Epithelial cell of esophagus (primary cell): ENCODE data around the gene GPRC5D.

Experiments used
- DNase-seq: peaks from one replicate; pipeline ENCODE4 v3.0.0; 2010; ENCODE audit warnings: low read depth
- H3K4me3 ChIP-seq: 2 replicates; pipeline ENCODE4 v1.5.1; 2011; ENCODE audit warnings: mild to moderate bottlenecking, low read length, control low read depth
- TF ChIP-seq, protein P1 (sequence below): IDR thresholded peaks from 2 replicates; pipeline ENCODE4 v1.5.1; 2011; ENCODE audit warnings: low read depth, mild to moderate bottlenecking, low read length, control low read depth, inconsistent platforms; ENCODE audit not compliant: insufficient read depth; ENCODE audit errors: missing control alignments

GPRC5D gene

DNA sequence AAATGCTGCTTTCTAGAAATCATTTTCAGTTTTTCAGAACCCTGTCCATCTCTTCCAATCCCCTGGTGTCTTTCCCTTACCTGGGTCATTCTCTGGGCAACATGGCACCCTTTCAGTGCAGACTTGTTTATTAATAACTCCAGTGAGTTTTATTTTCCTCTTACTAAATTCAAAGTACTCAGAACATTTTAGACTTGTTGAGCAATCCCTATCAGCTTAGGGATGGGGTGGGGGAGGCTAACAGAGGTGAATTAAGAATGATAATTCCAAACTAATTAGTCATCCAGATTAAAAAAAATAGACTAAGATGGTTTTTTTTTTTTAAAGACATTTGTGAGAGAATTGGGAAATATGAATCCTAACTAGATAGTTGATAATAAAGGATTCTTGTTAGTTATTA, 49.9 kb downstream of the GPRC5D start:
- TF ChIP-seq, protein P1, sequence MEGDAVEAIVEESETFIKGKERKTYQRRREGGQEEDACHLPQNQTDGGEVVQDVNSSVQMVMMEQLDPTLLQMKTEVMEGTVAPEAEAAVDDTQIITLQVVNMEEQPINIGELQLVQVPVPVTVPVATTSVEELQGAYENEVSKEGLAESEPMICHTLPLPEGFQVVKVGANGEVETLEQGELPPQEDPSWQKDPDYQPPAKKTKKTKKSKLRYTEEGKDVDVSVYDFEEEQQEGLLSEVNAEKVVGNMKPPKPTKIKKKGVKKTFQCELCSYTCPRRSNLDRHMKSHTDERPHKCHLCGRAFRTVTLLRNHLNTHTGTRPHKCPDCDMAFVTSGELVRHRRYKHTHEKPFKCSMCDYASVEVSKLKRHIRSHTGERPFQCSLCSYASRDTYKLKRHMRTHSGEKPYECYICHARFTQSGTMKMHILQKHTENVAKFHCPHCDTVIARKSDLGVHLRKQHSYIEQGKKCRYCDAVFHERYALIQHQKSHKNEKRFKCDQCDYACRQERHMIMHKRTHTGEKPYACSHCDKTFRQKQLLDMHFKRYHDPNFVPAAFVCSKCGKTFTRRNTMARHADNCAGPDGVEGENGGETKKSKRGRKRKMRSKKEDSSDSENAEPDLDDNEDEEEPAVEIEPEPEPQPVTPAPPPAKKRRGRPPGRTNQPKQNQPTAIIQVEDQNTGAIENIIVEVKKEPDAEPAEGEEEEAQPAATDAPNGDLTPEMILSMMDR = no peak
- no peak overlapping the region for H3K4me3 ChIP-seq
- peak; percentile 78 for DNase-seq

DNA sequence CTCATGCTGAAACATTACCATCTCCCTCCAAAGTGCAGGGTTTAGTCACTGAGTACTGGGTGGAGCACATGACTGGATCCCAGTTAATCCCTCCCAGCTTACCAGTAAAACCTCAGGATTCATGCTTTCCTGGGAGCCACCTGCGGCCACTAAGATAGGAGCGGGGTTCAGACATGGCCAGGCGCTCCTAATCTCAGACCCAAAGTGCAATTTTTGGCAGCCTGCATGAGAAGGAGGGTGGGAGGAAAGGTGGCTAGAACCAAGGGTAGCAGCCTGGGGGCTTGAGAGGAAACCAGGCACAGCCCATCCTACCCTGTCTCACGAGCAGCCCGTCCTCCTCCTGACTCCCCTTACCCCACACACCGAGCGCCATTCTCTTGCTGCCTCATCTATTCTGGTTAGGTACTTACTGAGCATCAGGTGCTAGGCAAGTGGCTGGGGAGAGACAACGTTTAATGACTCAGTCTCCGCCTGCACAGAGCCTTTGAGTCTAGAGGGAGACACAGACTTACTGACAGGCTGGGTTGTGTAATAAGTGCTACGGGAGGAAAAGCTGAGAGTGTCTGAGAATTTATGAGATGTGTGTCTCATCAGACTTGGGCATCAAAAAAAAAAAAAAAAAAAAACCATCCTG, 50.7 kb downstream of the GPRC5D start:
- DNase-seq = peak; percentile 98
- TF ChIP-seq, protein P1 = no peak
- no peak overlapping the region for H3K4me3 ChIP-seq

DNA sequence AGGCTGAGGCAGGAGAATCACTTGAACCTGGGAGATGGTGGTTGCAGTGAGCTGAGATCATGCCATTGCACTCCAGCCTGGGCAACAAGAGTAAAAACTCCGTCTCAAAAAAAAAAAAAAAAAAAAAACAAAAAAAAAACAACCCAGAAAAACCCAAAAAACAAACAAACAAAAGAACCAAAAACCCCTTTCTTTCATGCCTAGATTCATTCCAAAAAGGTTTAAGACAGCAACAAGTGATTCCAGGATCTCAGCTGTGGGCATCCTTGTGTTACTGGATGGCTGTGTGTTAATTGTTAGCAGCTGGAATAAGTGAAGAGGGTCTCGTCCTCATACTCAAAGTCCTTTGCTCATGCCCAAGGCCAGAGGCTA, 51.2 kb downstream of the GPRC5D start:
- DNase-seq = no peak
- TF ChIP-seq, protein P1 = no peak
- no peak overlapping the region for H3K4me3 ChIP-seq

DNA sequence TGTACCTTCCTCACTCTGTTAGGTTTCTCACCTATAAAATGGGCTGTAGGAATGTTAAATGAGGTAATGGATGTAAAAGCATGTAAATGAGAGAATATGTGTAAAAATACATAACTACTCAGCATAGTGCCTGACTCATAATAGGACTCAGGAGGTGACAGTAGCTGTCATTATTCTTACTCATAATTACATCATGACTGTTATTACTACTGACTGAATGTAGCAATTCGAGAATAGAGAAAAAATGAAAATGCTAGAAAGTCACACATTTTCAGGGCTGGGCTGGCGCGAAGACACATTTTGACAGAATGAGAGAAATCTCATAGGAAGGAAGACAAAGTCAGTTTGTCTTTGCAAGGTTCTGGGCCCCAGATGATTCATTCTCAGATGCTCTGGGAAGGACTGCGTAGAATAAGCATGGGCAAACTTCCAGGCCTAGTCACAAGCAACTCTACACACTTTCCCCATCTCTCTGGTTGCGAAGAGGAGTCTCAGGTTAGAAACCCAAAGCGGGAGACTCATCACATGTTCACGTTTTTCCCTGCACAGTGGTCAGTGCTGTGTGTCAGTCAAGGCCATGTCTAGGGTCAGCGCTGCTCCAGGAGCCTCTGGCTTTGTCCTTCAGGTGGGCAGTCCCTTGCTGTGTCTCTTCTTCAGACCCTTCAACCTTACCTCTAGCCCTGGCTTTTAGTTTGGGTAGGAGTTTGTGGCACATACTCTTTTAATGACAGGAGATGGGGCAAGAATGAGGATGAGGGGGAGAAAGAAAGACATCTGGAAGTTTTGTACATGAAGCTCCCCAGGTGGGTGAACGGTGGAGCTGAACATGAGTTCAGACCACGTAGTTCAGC, 52.2 kb downstream of the GPRC5D start:
- TF ChIP-seq, protein P1 = no peak
- no peak overlapping the region for H3K4me3 ChIP-seq
- peak; percentile 87 for DNase-seq

DNA sequence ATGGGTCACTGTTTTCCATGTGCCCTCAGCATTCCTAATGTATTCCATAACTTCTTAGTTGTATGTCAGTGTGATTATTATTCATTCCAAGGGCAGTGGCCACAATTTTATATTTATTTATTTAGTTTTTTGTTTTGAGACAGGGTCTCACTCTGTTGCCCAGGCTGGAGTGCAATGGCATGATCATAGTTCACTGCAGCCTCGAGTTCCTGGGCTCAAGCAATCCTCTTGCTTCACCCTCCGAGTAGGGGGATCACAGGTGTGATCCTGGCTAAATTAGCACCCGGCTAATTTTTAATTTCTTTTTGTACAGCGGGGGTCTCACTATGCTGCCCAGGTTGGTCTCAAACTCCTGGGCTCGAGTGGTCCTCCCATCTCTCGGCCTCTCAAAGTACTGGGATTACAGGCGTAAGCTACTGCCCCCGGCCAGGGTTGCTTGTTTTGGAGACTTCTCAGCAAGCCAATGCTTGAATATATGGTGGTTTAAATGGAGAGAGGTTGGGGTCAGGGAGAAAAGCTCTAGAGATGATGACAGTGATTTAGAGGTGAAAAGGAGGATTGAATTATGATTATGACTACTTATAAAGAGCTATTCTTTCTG, 53.0 kb downstream of the GPRC5D start:
- no peak for DNase-seq
- no peak overlapping the region for H3K4me3 ChIP-seq
- TF ChIP-seq, protein P1 = no peak

DNA sequence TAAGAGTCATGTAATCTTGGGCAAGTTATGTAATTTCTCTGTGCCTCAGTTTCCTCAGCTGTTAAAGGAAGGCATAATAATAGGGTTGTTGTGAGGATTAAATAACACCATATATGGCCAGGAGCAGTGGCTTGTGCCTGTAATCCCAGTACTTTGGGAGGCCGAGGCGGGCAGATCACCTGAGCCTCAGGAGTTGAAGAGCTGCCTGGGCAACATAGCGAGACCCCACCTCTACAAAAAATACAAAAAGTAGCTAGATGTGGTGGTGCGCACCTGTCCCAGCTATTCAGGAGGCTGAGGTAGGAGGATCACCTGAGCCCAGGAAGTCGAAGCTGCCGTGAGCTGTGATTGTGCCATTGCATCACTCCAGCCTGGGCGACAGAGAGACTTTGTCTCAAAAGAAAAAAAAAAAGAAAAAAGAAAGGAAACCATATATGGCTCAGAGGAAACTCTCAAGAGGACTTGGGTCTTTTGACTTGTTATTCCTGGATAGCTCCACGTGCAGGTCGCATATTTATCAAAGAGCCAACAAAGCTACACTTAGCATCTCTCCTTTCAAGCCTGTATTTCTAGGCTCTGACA, 53.7 kb downstream of the GPRC5D start:
- no peak overlapping the region for H3K4me3 ChIP-seq
- TF ChIP-seq, protein P1 = no peak
- no peak for DNase-seq
